CD14-positive monocyte (primary cell): ENCODE data around the gene RRP8. TPM values are rescaled to one million over a fixed set of nuclear protein-coding genes. Genes with fewer than 3 reads are reported as not detected.

Experiments
- DNase-seq, 3 donors: peaks; one replicate each; pipeline ENCODE4 v3.0.0-alpha.2; 2011 to 2022
- H2AFZ ChIP-seq: 2 replicates; pipeline ENCODE4 v1.6.0; 2012; ENCODE audit warnings: mild to moderate bottlenecking, low read depth, low read length, inconsistent platforms; ENCODE audit not compliant: insufficient read depth, poor library complexity, severe bottlenecking
- H3K27ac ChIP-seq, 2 donors: 1 replicate in 1 of 2; 2 replicates in 1 of 2; pipeline ENCODE4 v1.5.1; 2012 to 2013; ENCODE audit warnings: low read length in 2 of 2, control low read depth in 1 of 2, inconsistent platforms in 1 of 2, low read depth in 1 of 2, mild to moderate bottlenecking in 1 of 2
- H3K27me3 ChIP-seq, 2 donors: one replicate each; pipeline versions ENCODE4 v1.6.0 to v1.6.1; 2011 to 2013; ENCODE audit warnings: low read length in 2 of 2; ENCODE audit not compliant: control insufficient read depth in 2 of 2, insufficient read depth in 2 of 2
- H3K36me3 ChIP-seq, 2 donors: replicated peaks in 1 of 2; 1 replicate in 1 of 2; 2 replicates in 1 of 2; pipeline versions ENCODE4 v1.5.1 to v1.6.1; 2012 to 2013; ENCODE audit warnings: low read length in 2 of 2, control low read depth in 1 of 2, inconsistent platforms in 1 of 2, mild to moderate bottlenecking in 1 of 2; ENCODE audit not compliant: insufficient read depth in 2 of 2, control insufficient read depth in 1 of 2
- H3K4me1 ChIP-seq, 2 donors: 1 replicate in 1 of 2; 2 replicates in 1 of 2; pipeline versions ENCODE4 v1.5.1 to v1.6.1; 2012 to 2013; ENCODE audit warnings: low read length in 2 of 2, control low read depth in 1 of 2, inconsistent platforms in 1 of 2, mild to moderate bottlenecking in 1 of 2, moderate library complexity in 1 of 2; ENCODE audit not compliant: insufficient read depth in 2 of 2, control insufficient read depth in 1 of 2
- H3K4me2 ChIP-seq: replicated peaks from 2 replicates; pipeline ENCODE3; 2012; ENCODE audit warnings: low read length, moderate library complexity, mild to moderate bottlenecking; ENCODE audit not compliant: poor library complexity, severe bottlenecking; ENCODE audit errors: extremely low read depth
- H3K4me3 ChIP-seq, 3 experiments: fragments of 200-600 bp in 1 of 3; sonication (generic) in 1 of 3; replicated peaks in 1 of 3; 1 replicate in 2 of 3; 2 replicates in 1 of 3; pipeline ENCODE4 v1.5.1; 2011 to 2013; ENCODE audit warnings: low read length in 3 of 3, mild to moderate bottlenecking in 3 of 3, control low read depth in 2 of 3, low read depth in 2 of 3, inconsistent platforms in 1 of 3, moderate library complexity in 1 of 3
- H3K79me2 ChIP-seq: 2 replicates; pipeline ENCODE4 v1.6.0; 2012; ENCODE audit warnings: mild to moderate bottlenecking, control low read depth, inconsistent platforms, low read length, moderate library complexity; ENCODE audit not compliant: insufficient read depth
- H3K9ac ChIP-seq: 2 replicates; pipeline ENCODE4 v1.6.0; 2017; ENCODE audit warnings: low read length, mild to moderate bottlenecking; ENCODE audit not compliant: insufficient read depth, poor library complexity, severe bottlenecking
- H3K9me3 ChIP-seq, 2 donors: replicated peaks in 1 of 2; 1 replicate in 1 of 2; 2 replicates in 1 of 2; pipeline versions ENCODE4 v1.5.1 to v1.6.1; 2012 to 2013; ENCODE audit warnings: low read length in 2 of 2, control low read depth in 1 of 2; ENCODE audit not compliant: control insufficient read depth in 1 of 2, insufficient read depth in 1 of 2
- H4K20me1 ChIP-seq: 2 replicates; pipeline ENCODE4 v1.6.0; 2012; ENCODE audit warnings: mild to moderate bottlenecking, low read length, control low read depth, moderate library complexity; ENCODE audit not compliant: insufficient read depth
- H3K27ac Mint-ChIP-seq, 7 donors: one replicate each; pipeline ENCODE4 v1.8.0; 2020; ENCODE audit warnings: mild to moderate bottlenecking in 7 of 7, mixed read lengths in 7 of 7, moderate library complexity in 6 of 7, inconsistent platforms in 2 of 7
- H3K27me3 Mint-ChIP-seq, 3 donors: one replicate each; pipeline ENCODE4 v1.8.0; 2021 to 2022; ENCODE audit warnings: low read depth in 3 of 3, mild to moderate bottlenecking in 3 of 3, mixed read lengths in 3 of 3, moderate library complexity in 3 of 3, inconsistent platforms in 1 of 3
- H3K36me3 Mint-ChIP-seq, 2 donors: one replicate each; pipeline ENCODE4 v1.8.0; 2020; ENCODE audit warnings: mixed read lengths in 2 of 2, inconsistent platforms in 1 of 2, mild to moderate bottlenecking in 1 of 2
- H3K4me1 Mint-ChIP-seq: one replicate; pipeline ENCODE4 v1.8.0; 2020; ENCODE audit warnings: mild to moderate bottlenecking, mixed read lengths
- H3K4me3 Mint-ChIP-seq, 2 donors: one replicate each; pipeline ENCODE4 v1.8.0; 2020; ENCODE audit warnings: mild to moderate bottlenecking in 2 of 2, mixed read lengths in 2 of 2, moderate library complexity in 1 of 2
- H3K9me3 Mint-ChIP-seq, 7 donors: one replicate each; pipeline ENCODE4 v1.8.0; 2020 to 2022; ENCODE audit warnings: mixed read lengths in 7 of 7, mild to moderate bottlenecking in 6 of 7, moderate library complexity in 6 of 7, inconsistent platforms in 2 of 7
- WGBS: methylation state at CpG from one replicate; pipeline ENCODE4 v1.1.5; 2013; ENCODE audit warnings: missing lambda C conversion rate; ENCODE audit not compliant: insufficient coverage; 5-methylcytosine and 5-hydroxymethylcytosine counted together
- intact Hi-C, 2 donors: fragments of 100-400 bp; cut with micrococcal nuclease; formaldehyde crosslinking; loops; one replicate each; pipeline versions ENCODE4 v1.15.0 to v1.15.1; 2023
- polyA plus RNA-seq, 3 donors: library from polyadenylated mRNA; depleted of rRNA in 1 of 3; unstranded in 2 of 3; stranded (reverse) in 1 of 3; fragments of 300-500 nt in 2 of 3; fragments of >200 nt in 1 of 3; fragmentation: Illumina TruSeq in 2 of 3; gene quantifications; 1 replicate in 2 of 3; 2 replicates in 1 of 3; pipeline ENCODE4 v1.2.3, GENCODE V29; 2012 to 2021
- TF ChIP-seq, protein P1 (sequence below): fragments of 200-600 bp; IDR thresholded peaks from one replicate; pipeline ENCODE4 v1.8.0; 2022; ENCODE audit warnings: antibody characterized with exemption, mild to moderate bottlenecking

RRP8 gene
- polyA plus RNA-seq, 3 donors: 7.2 to 14.1 (median 11.9) TPM

DNA sequence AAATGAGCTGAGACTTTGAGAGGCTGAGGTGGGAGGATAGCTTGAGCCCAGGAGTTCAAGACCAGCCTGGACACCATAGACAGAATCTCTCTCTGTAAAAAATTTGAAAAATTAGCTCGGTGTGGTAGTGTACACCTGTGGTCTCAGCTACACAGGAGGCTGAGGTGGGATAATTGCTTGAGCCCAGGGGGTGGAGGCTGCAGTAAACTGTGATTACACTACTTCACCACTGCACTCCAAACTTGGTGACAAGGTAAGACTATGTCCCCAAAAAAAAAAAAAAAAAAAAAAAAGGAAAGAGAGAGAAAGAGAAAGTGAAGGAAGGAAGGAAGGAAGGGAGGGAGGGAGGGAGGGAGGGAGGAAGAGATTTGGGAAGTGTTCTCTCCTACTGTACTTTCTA is 25.3 kb downstream of the RRP8 start:
- Histone ChIP-seq H3K4me2 (no peak overlapping the region), H3K79me2 (no peaks in the 10 kb centered on the region), H3K4me1 (peaks cover 2 to 5% of the 10 kb centered on the region in 2 donors), H3K36me3 (peaks cover 0 to 8% of the 10 kb centered on the region in 2 donors), H4K20me1 (no peaks in the 10 kb centered on the region), H3K9ac (no peak overlapping the region), H2AFZ (no peak overlapping the region), H3K27me3 (no peaks in the 10 kb centered on the region), H3K9me3 (peaks cover 0 to under 1% of the 10 kb centered on the region in 2 donors), H3K4me3 (no peak overlapping the region), H3K27ac (no peak overlapping the region)
- intact Hi-C loops: no loop called here
- Mint-ChIP-seq H3K4me1 (peaks cover 8% of the 10 kb centered on the region), H3K36me3 (peaks cover 22 to 37% of the 10 kb centered on the region in 2 donors), H3K27me3 (peaks cover 0 to 2% (median 0%) of the 10 kb centered on the region in 3 donors), H3K4me3 (no peak overlapping the region), H3K9me3 (peaks cover 3 to 6% (median 4%) of the 10 kb centered on the region in 7 donors), H3K27ac (no peak overlapping the region)
- TF ChIP-seq, protein P1, sequence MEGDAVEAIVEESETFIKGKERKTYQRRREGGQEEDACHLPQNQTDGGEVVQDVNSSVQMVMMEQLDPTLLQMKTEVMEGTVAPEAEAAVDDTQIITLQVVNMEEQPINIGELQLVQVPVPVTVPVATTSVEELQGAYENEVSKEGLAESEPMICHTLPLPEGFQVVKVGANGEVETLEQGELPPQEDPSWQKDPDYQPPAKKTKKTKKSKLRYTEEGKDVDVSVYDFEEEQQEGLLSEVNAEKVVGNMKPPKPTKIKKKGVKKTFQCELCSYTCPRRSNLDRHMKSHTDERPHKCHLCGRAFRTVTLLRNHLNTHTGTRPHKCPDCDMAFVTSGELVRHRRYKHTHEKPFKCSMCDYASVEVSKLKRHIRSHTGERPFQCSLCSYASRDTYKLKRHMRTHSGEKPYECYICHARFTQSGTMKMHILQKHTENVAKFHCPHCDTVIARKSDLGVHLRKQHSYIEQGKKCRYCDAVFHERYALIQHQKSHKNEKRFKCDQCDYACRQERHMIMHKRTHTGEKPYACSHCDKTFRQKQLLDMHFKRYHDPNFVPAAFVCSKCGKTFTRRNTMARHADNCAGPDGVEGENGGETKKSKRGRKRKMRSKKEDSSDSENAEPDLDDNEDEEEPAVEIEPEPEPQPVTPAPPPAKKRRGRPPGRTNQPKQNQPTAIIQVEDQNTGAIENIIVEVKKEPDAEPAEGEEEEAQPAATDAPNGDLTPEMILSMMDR: no peak
- WGBS: no CpG with 5 or more reads among the region's 1 CpG
- no peak for DNase-seq

DNA sequence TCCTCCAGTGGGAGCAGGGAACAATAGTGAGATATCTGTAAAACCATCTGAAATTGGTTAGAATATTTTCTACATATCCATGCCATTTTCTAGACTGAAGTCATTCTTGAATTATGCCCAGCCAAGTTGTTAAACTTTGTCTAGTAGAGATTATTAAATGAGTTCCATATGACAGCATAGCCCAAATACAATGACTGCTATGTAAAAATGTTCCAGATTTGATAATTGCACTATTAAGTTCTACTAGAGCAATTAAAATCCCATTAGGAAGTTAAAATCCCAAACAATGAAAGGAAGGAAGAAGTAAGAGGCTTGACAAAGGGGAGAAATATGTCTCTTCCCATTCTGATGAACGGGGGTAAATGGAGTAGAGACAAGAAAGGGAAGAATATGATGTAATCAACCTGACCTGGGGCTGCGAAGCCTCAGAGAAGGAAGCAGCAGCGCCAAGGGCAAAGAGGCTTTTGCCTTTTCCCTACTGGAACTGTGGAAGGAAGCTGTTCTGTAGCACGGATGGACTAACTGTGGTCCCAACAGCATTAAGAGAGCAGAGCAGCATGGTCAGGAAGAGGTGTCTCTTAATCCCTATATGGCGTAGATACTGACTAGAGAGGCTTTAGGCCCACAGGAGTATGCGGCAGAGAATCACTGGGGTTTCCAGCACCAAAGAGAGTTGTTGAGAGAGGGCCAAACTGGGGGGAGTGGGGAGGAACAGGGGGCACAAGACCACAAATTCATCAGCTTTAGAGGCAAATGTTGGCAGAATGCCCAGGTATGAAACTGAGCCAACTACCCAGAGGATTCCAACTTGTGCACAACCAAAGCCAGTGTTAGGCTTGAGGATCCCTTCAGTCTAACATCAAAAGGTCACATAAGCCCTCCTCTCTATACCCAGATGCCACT is 26.7 kb downstream of the RRP8 start:
- TF ChIP-seq, protein P1: no peak
- Histone ChIP-seq H3K79me2 (no peaks in the 10 kb centered on the region), H3K4me1 (peaks cover 2 to 5% of the 10 kb centered on the region in 2 donors), H3K4me3 (no peak overlapping the region), H3K4me2 (no peak overlapping the region), H3K9me3 (no peaks in the 10 kb centered on the region), H4K20me1 (no peaks in the 10 kb centered on the region), H3K9ac (no peak overlapping the region), H3K36me3 (peaks cover 0 to 8% of the 10 kb centered on the region in 2 donors), H3K27me3 (no peaks in the 10 kb centered on the region), H2AFZ (no peak overlapping the region), H3K27ac (no peak overlapping the region)
- Mint-ChIP-seq H3K36me3 (peaks cover 21 to 39% of the 10 kb centered on the region in 2 donors), H3K4me3 (no peak overlapping the region), H3K4me1 (peaks cover 8% of the 10 kb centered on the region), H3K9me3 (peaks cover 0 to 5% (median 1%) of the 10 kb centered on the region in 7 donors), H3K27ac (no peak overlapping the region), H3K27me3 (peaks cover 0 to 5% (median 5%) of the 10 kb centered on the region in 3 donors)
- WGBS: 11% methylated on average over 3 of the region's 6 CpGs
- no peak for DNase-seq
- intact Hi-C loops: no loop called here
